Frontal cortex (tissue), 4 donors: ENCODE measurements around the gene RNF217. TPM values are rescaled to one million over a fixed set of nuclear protein-coding genes. Genes with fewer than 3 reads are reported as not detected.
"Not testable (repeated sequence)": the region's sequence is repeated elsewhere in the genome, so short reads cannot be mapped to it uniquely, and the experiment has no call there.

Experiments
- DNase-seq, 2 donors: peaks; one replicate each; pipeline ENCODE4 v3.0.0; 2012; ENCODE audit warnings: low spot score in 2 of 2
- FAIRE-seq: peaks from 2 replicates; lab custom pipeline; 2012; peaks lifted over from hg19 to GRCh38; lab: Jason Lieb, UNC
- total RNA-seq: library from RNA; depleted of rRNA; stranded (reverse); fragments of >200 nt; gene quantifications from one replicate; pipeline ENCODE4 v1.2.3, GENCODE V29; 2014
- donor health status: control.
- donor health status: control.
- donor health status: control.

RNF217 gene
- total RNA-seq, 1 donor from 2014 or later: 17.1 TPM

GRCh38 chr6:124961464-124961776, 817 bp upstream of the RNF217 start:
- DNase-seq (no peak), FAIRE-seq (no peak)

- FAIRE-seq (no peak), DNase-seq (peak; percentile 43 to 53)
Measured at GRCh38 chr6:124962639-124963415, 590 bp downstream of the RNF217 start.

GRCh38 chr6:124963416-124963785, 1.2 kb downstream of the RNF217 start:
- DNase-seq: peak; percentile 14 to 47
- no peak for FAIRE-seq

- DNase-seq (peak in 1 of 2 donors; percentile 38), FAIRE-seq (no peak)
Measured at GRCh38 chr6:124963831-124964763, 1.9 kb downstream of the RNF217 start.

- DNase-seq: no peak
Measured at GRCh38 chr6:124964764-124965105, 2.5 kb downstream of the RNF217 start.

GRCh38 chr6:124965424-124965850, 3.2 kb downstream of the RNF217 start:
- not testable (repeated sequence) for DNase-seq, FAIRE-seq

More at GRCh38 chr6:124964764-124965105, 2.5 kb downstream of the RNF217 start:
- FAIRE-seq: no peak

- FAIRE-seq: no peak
Measured at GRCh38 chr6:124967444-124967843, 5.2 kb downstream of the RNF217 start.

GRCh38 chr6:124968401-124968800, 6.2 kb downstream of the RNF217 start:
- no peak for DNase-seq
- FAIRE-seq: no peak

More at GRCh38 chr6:124967444-124967843, 5.2 kb downstream of the RNF217 start:
- no peak for DNase-seq

GRCh38 chr6:124970243-124970642, 8.0 kb downstream of the RNF217 start:
- FAIRE-seq: no peak
- DNase-seq: no peak

GRCh38 chr6:124970763-124971162, 8.5 kb downstream of the RNF217 start:
- FAIRE-seq (no peak), DNase-seq (no peak)

- DNase-seq: no peak
- FAIRE-seq: no peak
Measured at GRCh38 chr6:124973780-124974179, 11.5 kb downstream of the RNF217 start.

- no peak for FAIRE-seq
Measured at GRCh38 chr6:124974771-124975377, 12.6 kb downstream of the RNF217 start.

GRCh38 chr6:124977067-124977908, 15.1 kb downstream of the RNF217 start:
- no peak for DNase-seq
- FAIRE-seq: no peak

More at GRCh38 chr6:124974771-124975377, 12.6 kb downstream of the RNF217 start:
- no peak for DNase-seq

GRCh38 chr6:124978451-124979293, 16.4 kb downstream of the RNF217 start:
- FAIRE-seq (no peak), DNase-seq (no peak)

- FAIRE-seq (no peak), DNase-seq (no peak)
Measured at GRCh38 chr6:124979294-124979678, 17.0 kb downstream of the RNF217 start.

GRCh38 chr6:124982669-124983068, 20.4 kb downstream of the RNF217 start:
- no peak for DNase-seq
- no peak for FAIRE-seq

- FAIRE-seq (no peak), DNase-seq (no peak)
Measured at GRCh38 chr6:124983383-124984083, 21.3 kb downstream of the RNF217 start.

GRCh38 chr6:124984668-124985338, 22.6 kb downstream of the RNF217 start:
- FAIRE-seq (no peak), DNase-seq (no peak)
